IMR-90 (cell line): ENCODE results near the gene SLC43A2. TPM values are rescaled to one million over a fixed set of nuclear protein-coding genes. Genes with fewer than 3 reads are reported as not detected.

ENCODE experiments used
- ATAC-seq: fragments of 200-7000 bp; cut with Tn5 transposase; 2 replicates; pipeline ENCODE4 v1.9.1; 2020; ENCODE audit warnings: low read depth, mild to moderate bottlenecking, moderate library complexity
- BruUV-seq: library from RNA; stranded (reverse); fragments of 400-500 nt; replicated peaks from 2 replicates; lab custom pipeline; 2021; lab: Mats Ljungman, UMichigan
- CTCF ChIA-PET: fragments of 300-600 bp; formaldehyde crosslinking; extraction: SDS; loops from one replicate; lab custom pipeline; 2021; ENCODE audit warnings: antibody characterized with exemption; lab: Yijun Ruan, JAX
- POLR2A ChIA-PET: fragments of 300-600 bp; sonication (Branson Sonifier 250); formaldehyde crosslinking; loops from one replicate; lab custom pipeline; 2022; ENCODE audit warnings: antibody characterized with exemption; ENCODE audit not compliant: unreplicated experiment; lab: Charles Lee
- DNase-seq: peaks from one replicate; pipeline ENCODE4 v3.0.0; 2013
- H2AFZ ChIP-seq: replicated peaks from 2 replicates; pipeline ENCODE3; 2013; ENCODE audit warnings: low read length, mild to moderate bottlenecking; ENCODE audit not compliant: poor library complexity
- H2AK5ac ChIP-seq: 2 replicates; pipeline ENCODE4 v1.6.1; 2013; ENCODE audit warnings: low read depth, low read length, inconsistent platforms
- H2AK9ac ChIP-seq: replicated peaks from 2 replicates; pipeline ENCODE3; 2013; ENCODE audit warnings: mild to moderate bottlenecking, low read depth, low read length, moderate library complexity; ENCODE audit not compliant: poor library complexity
- H2BK120ac ChIP-seq: 2 replicates; pipeline ENCODE4 v1.6.1; 2013; ENCODE audit warnings: low read depth, low read length, inconsistent platforms
- H2BK15ac ChIP-seq: 3 replicates; pipeline ENCODE4 v1.6.1; 2013; ENCODE audit warnings: low read depth, low read length, inconsistent platforms
- H2BK20ac ChIP-seq: 2 replicates; pipeline ENCODE4 v1.6.1; 2013; ENCODE audit warnings: low read depth, mild to moderate bottlenecking, inconsistent platforms, low read length, moderate library complexity
- H2BK5ac ChIP-seq: 2 replicates; pipeline ENCODE4 v1.6.1; 2013; ENCODE audit warnings: mild to moderate bottlenecking, low read depth, low read length, inconsistent platforms; ENCODE audit not compliant: poor library complexity, severe bottlenecking
- H3K14ac ChIP-seq: replicated peaks from 2 replicates; pipeline ENCODE4 v1.6.1; 2013; ENCODE audit warnings: low read depth, low read length, inconsistent platforms
- H3K18ac ChIP-seq: 2 replicates; pipeline ENCODE4 v1.6.1; 2013; ENCODE audit warnings: low read depth, low read length, control low read depth
- H3K23ac ChIP-seq: 2 replicates; pipeline ENCODE4 v1.6.1; 2013; ENCODE audit warnings: low read depth, low read length, inconsistent platforms
- H3K27ac ChIP-seq: 2 replicates; pipeline ENCODE4 v1.5.1; 2013; ENCODE audit warnings: mild to moderate bottlenecking, control low read depth, low read length; ENCODE audit not compliant: insufficient read depth
- H3K27me3 ChIP-seq: 2 replicates; pipeline ENCODE4 v1.6.1; 2013; ENCODE audit warnings: low read length; ENCODE audit not compliant: control insufficient read depth, insufficient read depth
- H3K36me3 ChIP-seq: 2 replicates; pipeline ENCODE4 v1.6.1; 2013; ENCODE audit warnings: low read length, mixed read lengths; ENCODE audit not compliant: control insufficient read depth, insufficient read depth
- H3K4ac ChIP-seq: 2 replicates; pipeline ENCODE4 v1.6.1; 2013; ENCODE audit warnings: low read depth, low read length, inconsistent platforms
- H3K4me1 ChIP-seq: 2 replicates; pipeline ENCODE4 v1.6.1; 2013; ENCODE audit warnings: low read length, mixed read lengths; ENCODE audit not compliant: control insufficient read depth, insufficient read depth
- H3K4me2 ChIP-seq: 2 replicates; pipeline ENCODE4 v1.6.1; 2013; ENCODE audit warnings: low read depth, mild to moderate bottlenecking, control low read depth, low read length, moderate library complexity
- H3K4me3 ChIP-seq: 2 replicates; pipeline ENCODE4 v1.5.1; 2013; ENCODE audit warnings: low read depth, mild to moderate bottlenecking, control low read depth, low read length, moderate library complexity; ENCODE audit not compliant: insufficient read depth
- H3K56ac ChIP-seq: 2 replicates; pipeline ENCODE4 v1.6.1; 2013; ENCODE audit warnings: low read length, inconsistent platforms; ENCODE audit not compliant: insufficient read depth; ENCODE audit errors: extremely low read depth
- H3K79me1 ChIP-seq, 2 experiments: 2 replicates each; pipeline ENCODE4 v1.6.1; 2013; ENCODE audit warnings: low read length in 2 of 2, inconsistent platforms in 1 of 2, low read depth in 1 of 2
- H3K9ac ChIP-seq: 2 replicates; pipeline ENCODE4 v1.6.1; 2013; ENCODE audit warnings: low read depth, low read length, control low read depth
- H3K9me1 ChIP-seq: 2 replicates; pipeline ENCODE4 v1.6.1; 2013; ENCODE audit warnings: low read length, inconsistent platforms; ENCODE audit not compliant: insufficient read depth
- H3K9me3 ChIP-seq: 2 replicates; pipeline ENCODE4 v1.6.1; 2013; ENCODE audit warnings: low read length; ENCODE audit not compliant: control insufficient read depth, insufficient read depth
- H4K20me1 ChIP-seq: 2 replicates; pipeline ENCODE4 v1.6.1; 2013; ENCODE audit warnings: low read length, inconsistent platforms; ENCODE audit not compliant: insufficient read depth
- H4K5ac ChIP-seq: 2 replicates; pipeline ENCODE4 v1.6.1; 2013; ENCODE audit warnings: mild to moderate bottlenecking, low read depth, low read length, control low read depth
- H4K8ac ChIP-seq, 2 experiments: 2 replicates each; pipeline ENCODE4 v1.6.1; 2013; ENCODE audit warnings: low read depth in 2 of 2, low read length in 2 of 2, control low read depth in 1 of 2, inconsistent platforms in 1 of 2
- H4K91ac ChIP-seq: 2 replicates; pipeline ENCODE4 v1.6.1; 2013; ENCODE audit warnings: low read depth, low read length, inconsistent platforms; ENCODE audit not compliant: insufficient read depth
- CEBPB ChIP-seq: IDR thresholded peaks from 2 replicates; pipeline ENCODE4 v1.6.1; 2012; ENCODE audit warnings: low read depth, low read length, improper control_type of control experiment
- MAZ ChIP-seq: IDR thresholded peaks from 2 replicates; pipeline ENCODE4 v1.6.1; 2012; ENCODE audit warnings: low read depth, mild to moderate bottlenecking, low read length, improper control_type of control experiment, moderate library complexity, borderline replicate concordance
- USF2 ChIP-seq: fragments of 150-350 bp; IDR thresholded peaks from 2 replicates; pipeline ENCODE4 v1.6.1; 2017; ENCODE audit warnings: mild to moderate bottlenecking, antibody characterized with exemption, low read length, low read depth
- WGBS, 2 experiments: methylation state at CpG; one replicate each; pipeline versions ENCODE4 v1.1.5 to v1.1.7; 2013; ENCODE audit warnings: missing lambda C conversion rate in 2 of 2; ENCODE audit not compliant: insufficient read length in 1 of 2; ENCODE audit errors: extremely low coverage in 2 of 2; 5-methylcytosine and 5-hydroxymethylcytosine counted together
- dilution Hi-C: fragments of 300-500 bp; cut with HindIII; formaldehyde crosslinking; loops from one replicate; pipeline ENCODE4 v1.14.3; 2018; ENCODE audit warnings: low sequenced_read_pairs; ENCODE audit not compliant: unreplicated experiment
- in situ Hi-C: fragments of 300-500 bp; cut with MboI; formaldehyde crosslinking; loops from 3 replicates; pipeline ENCODE4 v1.14.3; 2019; ENCODE audit warnings: low sequenced_read_pairs, inconsistent platforms, mixed read lengths
- intact Hi-C: fragments of 100-400 bp; cut with micrococcal nuclease; formaldehyde crosslinking; loops from 2 replicates; pipeline ENCODE4 v1.10.0; 2022
- polyA plus RNA-seq, 3 experiments: library from polyadenylated mRNA; depleted of rRNA; stranded (reverse); fragments of >200 nt; gene quantifications; 2 replicates each; pipeline ENCODE4 v1.2.3, GENCODE V29; 2012; ENCODE audit warnings: low replicate concordance in 1 of 3
- total RNA-seq: library from RNA; depleted of rRNA; stranded (reverse); fragments of >200 nt; gene quantifications from 2 replicates; pipeline ENCODE4 v1.2.3, GENCODE V29; 2012

The SLC43A2 gene
- total and polyA plus RNA-seq, 2 of the 4 experiments (the other 2 are of a cell fraction) = 3.8 to 9.0 TPM

GRCh38 chr17:1577182-1577581, 51.5 kb downstream of the SLC43A2 start:
- Histone ChIP-seq H3K23ac (peak overlapping the region; percentile 75), H3K4me1 (peaks cover 15% of the 10 kb centered on the region), H4K20me1 (no peaks in the 10 kb centered on the region), H3K36me3 (no peaks in the 10 kb centered on the region), H3K27ac (peak overlapping the region; percentile 87), H2AFZ (peak overlapping the region; percentile 93), H3K4ac (peak overlapping the region; percentile 96), H2BK120ac (peak overlapping the region; percentile 92), H3K9ac (peak overlapping the region; percentile 54), H2BK15ac (peak overlapping the region; percentile 86; the same call in 2 of the 3 replicates), H3K4me3 (no peak overlapping the region), H3K79me1 (no peaks in the 10 kb centered on the region), H3K4me2 (peak overlapping the region; percentile 40), H2BK20ac (peak overlapping the region; percentile 41), H3K18ac (peak overlapping the region; percentile 48), H3K56ac (peak overlapping the region; percentile 59; the same call in 1 of the 2 replicates), H3K27me3 (no peaks in the 10 kb centered on the region), H4K8ac (peak overlapping the region; percentile 77 to 98), H2BK5ac (peak overlapping the region; percentile 91), H2AK5ac (peak overlapping the region; percentile 95), H4K91ac (peak overlapping the region; percentile 93), H3K9me1 (0 out of 2 replicates have a peak, but pooled peaks cover 2% of the 10 kb centered on the region), H3K14ac (peak overlapping the region; percentile 95), H4K5ac (peak overlapping the region; percentile 78), H2AK9ac (peak overlapping the region; percentile 87), H3K9me3 (no peaks in the 10 kb centered on the region)
- dilution Hi-C loops = no loop called here
- in situ Hi-C loops = loop anchor here (5.0 kb wide), 1 partner anchor 70 kb away; the partner anchor contains the start of genes RILP and SCARF1
- ATAC-seq (peak; percentile 93), DNase-seq (peak; percentile 89)
- intact Hi-C loops = loop anchor here (5.0 to 10.0 kb wide), 2 partner anchors 208 to 455 kb away; partner anchors contain the start of gene DPH1
- WGBS, 2 experiments = 0% methylated on average over 2 of the region's 12 CpGs; no CpG with 5 or more reads in 1 of the 2 experiments
- POLR2A ChIA-PET = interaction anchor here (0.8 kb wide), 1 partner anchor 139 kb away, joined by 18 read pairs; no protein-coding TSS in a partner anchor
- BruUV-seq = no TSS peak
- CTCF ChIA-PET = interaction anchor here (0.6 to 1.6 kb wide), 4 partner anchors 37 to 92 kb away, joined by 3 to 7 read pairs (median 3); partner anchors contain the start of gene RILP
- TF ChIP-seq MAZ = peak; percentile 89; the same call in 1 of the 2 replicates
- TF ChIP-seq CEBPB = peak; percentile 94
- no peak for TF ChIP-seq USF2
